22Rv1 (cell line): Measurements from ENCODE around the gene PPP2R2B.

Experiments used
- H3K27ac ChIP-seq: fragments of 450-650 bp; 2 replicates; pipeline ENCODE4 v1.5.1; 2017
- CTCF ChIP-seq: fragments of 450-650 bp; IDR thresholded peaks from 2 replicates; pipeline ENCODE4 v1.5.1; 2017; ENCODE audit warnings: mild to moderate bottlenecking
- ZFX ChIP-seq: fragments of 450-650 bp; IDR thresholded peaks from 2 replicates; pipeline ENCODE4 v1.6.1; 2017; ENCODE audit warnings: antibody characterized with exemption, borderline replicate concordance

Gene PPP2R2B

GRCh38 chr5:146698651-146699050 lies 179.9 kb downstream of the PPP2R2B start:
- H3K27ac ChIP-seq = no peak overlapping the region
- TF ChIP-seq CTCF = no peak
- no peak for TF ChIP-seq ZFX

- H3K27ac ChIP-seq = no peak overlapping the region
- TF ChIP-seq CTCF (no peak), ZFX (no peak)
Measured at GRCh38 chr5:146697211-146697610, 181.3 kb downstream of the PPP2R2B start.

- no peak for TF ChIP-seq CTCF
- TF ChIP-seq ZFX = no peak
- no peak overlapping the region for H3K27ac ChIP-seq
Measured at GRCh38 chr5:146695646-146696045, 182.9 kb downstream of the PPP2R2B start.

- no peak overlapping the region for H3K27ac ChIP-seq
- TF ChIP-seq ZFX (no peak), CTCF (no peak)
Measured at GRCh38 chr5:146690880-146691355, 187.6 kb downstream of the PPP2R2B start.

GRCh38 chr5:146687630-146688029 lies 190.9 kb downstream of the PPP2R2B start:
- no peak for TF ChIP-seq CTCF
- TF ChIP-seq ZFX = no peak
- no peak overlapping the region for H3K27ac ChIP-seq

GRCh38 chr5:146683861-146684260 lies 194.7 kb downstream of the PPP2R2B start:
- TF ChIP-seq ZFX (no peak), CTCF (no peak)
- no peak overlapping the region for H3K27ac ChIP-seq

GRCh38 chr5:146682899-146683532 lies 195.5 kb downstream of the PPP2R2B start:
- TF ChIP-seq ZFX (no peak), CTCF (no peak)
- no peak overlapping the region for H3K27ac ChIP-seq
